GM12878 (cell line): ENCODE measurements around the gene JMJD7. TPM values are rescaled to one million over a fixed set of nuclear protein-coding genes. Genes with fewer than 3 reads are reported as not detected.

Source experiments
- BACH1 ChIP-seq: fragments of 450-650 bp; IDR thresholded peaks from 2 replicates; pipeline ENCODE4 v1.6.1; 2017; ENCODE audit warnings: mild to moderate bottlenecking, borderline replicate concordance
- BMI1 ChIP-seq: fragments of 450-650 bp; IDR thresholded peaks from 2 replicates; pipeline ENCODE4 v1.6.1; 2016; ENCODE audit warnings: mild to moderate bottlenecking, moderate library complexity, borderline replicate concordance
- ETV6 ChIP-seq, 2 experiments: fragments of 450-650 bp in 1 of 2; IDR thresholded peaks in 1 of 2; conservative IDR thresholded peaks in 1 of 2; 2 replicates each; pipeline ENCODE4 v1.6.1; 2014; ENCODE audit warnings: antibody characterized with exemption in 1 of 2, borderline replicate concordance in 1 of 2, low read depth in 1 of 2, mild to moderate bottlenecking in 1 of 2, moderate library complexity in 1 of 2
- KLF5 ChIP-seq: fragments of 450-650 bp; IDR thresholded peaks from 2 replicates; pipeline ENCODE4 v1.6.1; 2014; ENCODE audit warnings: mild to moderate bottlenecking; ENCODE audit not compliant: partially characterized antibody
- MAX ChIP-seq: IDR thresholded peaks from 2 replicates; pipeline ENCODE4 v1.6.1; 2012; ENCODE audit warnings: low read depth, low read length, improper control_type of control experiment
- SIX5 ChIP-seq: IDR thresholded peaks from 2 replicates; pipeline ENCODE4 v1.6.1; 2011; ENCODE audit warnings: mild to moderate bottlenecking, low read depth, low read length, moderate library complexity; ENCODE audit not compliant: severe bottlenecking
- SMARCA5 ChIP-seq: fragments of 450-650 bp; IDR thresholded peaks from 2 replicates; pipeline ENCODE4 v1.6.1; 2017; ENCODE audit warnings: mild to moderate bottlenecking
- STAT3 ChIP-seq: IDR thresholded peaks from 2 replicates; pipeline ENCODE4 v1.6.1; 2011; ENCODE audit warnings: low read depth, low read length, improper control_type of control experiment
- TAF1 ChIP-seq: IDR thresholded peaks from 2 replicates; pipeline ENCODE4 v1.6.1; 2011; ENCODE audit warnings: mild to moderate bottlenecking, low read depth, low read length, borderline replicate concordance
- polyA plus RNA-seq, 11 experiments: library from polyadenylated mRNA; depleted of rRNA in 4 of 11; unstranded in 6 of 11; stranded (reverse) in 5 of 11; fragments of >200 nt; fragmentation: Nextera tagmentation in 4 of 11; fragmentation: Illumina TruSeq in 1 of 11; extraction: Ambion mirVana in 4 of 11; extraction: Trizol in 1 of 11; gene quantifications; 1 replicate in 1 of 11; 2 replicates in 10 of 11; pipeline versions ENCODE4 v1.2.1 to v1.2.3, GENCODE V29; 2011 to 2016; ENCODE audit warnings: inconsistent platforms in 2 of 11, missing spikeins in 2 of 11, low read depth in 1 of 11
- total RNA-seq, 4 experiments: library from RNA; depleted of rRNA in 3 of 4; stranded (reverse); fragments of >200 nt in 3 of 4; fragmentation: Illumina TruSeq in 1 of 4; extraction: Trizol in 1 of 4; gene quantifications; 2 replicates each; pipeline versions ENCODE4 v1.2.1 to v1.2.3, GENCODE V29; 2013 to 2021
- TF ChIP-seq, protein P1 (sequence below): fragments of 450-650 bp; IDR thresholded peaks from 2 replicates; pipeline ENCODE4 v1.6.1; 2018; ENCODE audit warnings: mild to moderate bottlenecking, low read depth, moderate library complexity; ENCODE audit not compliant: partially characterized antibody
- TF ChIP-seq, protein P2 (sequence below): fragments of 450-650 bp; formaldehyde crosslinking; IDR thresholded peaks from 2 replicates; pipeline ENCODE4 v1.4.0; 2020; ENCODE audit warnings: mild to moderate bottlenecking, moderate library complexity
- TF ChIP-seq, protein P3 (sequence below): fragments of 450-650 bp; IDR thresholded peaks from 2 replicates; pipeline ENCODE4 v1.6.1; 2017; ENCODE audit warnings: mild to moderate bottlenecking, low read depth, inconsistent platforms; ENCODE audit not compliant: poor library complexity, severe bottlenecking
- TF ChIP-seq, protein P4 (sequence below): fragments of 450-650 bp; IDR thresholded peaks from 2 replicates; pipeline ENCODE4 v1.6.1; 2017; ENCODE audit warnings: low read depth, mild to moderate bottlenecking, moderate library complexity
- TF ChIP-seq, protein P5 (sequence below): fragments of 150-350 bp; IDR thresholded peaks from 2 replicates; pipeline ENCODE4 v1.6.1; 2014; ENCODE audit warnings: mild to moderate bottlenecking, low read depth, low read length

Gene JMJD7
- total and polyA plus RNA-seq, 10 of the 15 experiments (the other 5 are each of a cell fraction or from before 2014, with no cell fraction given): 0.79 to 12.2 (median 6.5) TPM

- TF ChIP-seq, protein P1, sequence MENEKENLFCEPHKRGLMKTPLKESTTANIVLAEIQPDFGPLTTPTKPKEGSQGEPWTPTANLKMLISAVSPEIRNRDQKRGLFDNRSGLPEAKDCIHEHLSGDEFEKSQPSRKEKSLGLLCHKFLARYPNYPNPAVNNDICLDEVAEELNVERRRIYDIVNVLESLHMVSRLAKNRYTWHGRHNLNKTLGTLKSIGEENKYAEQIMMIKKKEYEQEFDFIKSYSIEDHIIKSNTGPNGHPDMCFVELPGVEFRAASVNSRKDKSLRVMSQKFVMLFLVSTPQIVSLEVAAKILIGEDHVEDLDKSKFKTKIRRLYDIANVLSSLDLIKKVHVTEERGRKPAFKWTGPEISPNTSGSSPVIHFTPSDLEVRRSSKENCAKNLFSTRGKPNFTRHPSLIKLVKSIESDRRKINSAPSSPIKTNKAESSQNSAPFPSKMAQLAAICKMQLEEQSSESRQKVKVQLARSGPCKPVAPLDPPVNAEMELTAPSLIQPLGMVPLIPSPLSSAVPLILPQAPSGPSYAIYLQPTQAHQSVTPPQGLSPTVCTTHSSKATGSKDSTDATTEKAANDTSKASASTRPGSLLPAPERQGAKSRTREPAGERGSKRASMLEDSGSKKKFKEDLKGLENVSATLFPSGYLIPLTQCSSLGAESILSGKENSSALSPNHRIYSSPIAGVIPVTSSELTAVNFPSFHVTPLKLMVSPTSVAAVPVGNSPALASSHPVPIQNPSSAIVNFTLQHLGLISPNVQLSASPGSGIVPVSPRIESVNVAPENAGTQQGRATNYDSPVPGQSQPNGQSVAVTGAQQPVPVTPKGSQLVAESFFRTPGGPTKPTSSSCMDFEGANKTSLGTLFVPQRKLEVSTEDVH: no peak
- TF ChIP-seq, protein P2, sequence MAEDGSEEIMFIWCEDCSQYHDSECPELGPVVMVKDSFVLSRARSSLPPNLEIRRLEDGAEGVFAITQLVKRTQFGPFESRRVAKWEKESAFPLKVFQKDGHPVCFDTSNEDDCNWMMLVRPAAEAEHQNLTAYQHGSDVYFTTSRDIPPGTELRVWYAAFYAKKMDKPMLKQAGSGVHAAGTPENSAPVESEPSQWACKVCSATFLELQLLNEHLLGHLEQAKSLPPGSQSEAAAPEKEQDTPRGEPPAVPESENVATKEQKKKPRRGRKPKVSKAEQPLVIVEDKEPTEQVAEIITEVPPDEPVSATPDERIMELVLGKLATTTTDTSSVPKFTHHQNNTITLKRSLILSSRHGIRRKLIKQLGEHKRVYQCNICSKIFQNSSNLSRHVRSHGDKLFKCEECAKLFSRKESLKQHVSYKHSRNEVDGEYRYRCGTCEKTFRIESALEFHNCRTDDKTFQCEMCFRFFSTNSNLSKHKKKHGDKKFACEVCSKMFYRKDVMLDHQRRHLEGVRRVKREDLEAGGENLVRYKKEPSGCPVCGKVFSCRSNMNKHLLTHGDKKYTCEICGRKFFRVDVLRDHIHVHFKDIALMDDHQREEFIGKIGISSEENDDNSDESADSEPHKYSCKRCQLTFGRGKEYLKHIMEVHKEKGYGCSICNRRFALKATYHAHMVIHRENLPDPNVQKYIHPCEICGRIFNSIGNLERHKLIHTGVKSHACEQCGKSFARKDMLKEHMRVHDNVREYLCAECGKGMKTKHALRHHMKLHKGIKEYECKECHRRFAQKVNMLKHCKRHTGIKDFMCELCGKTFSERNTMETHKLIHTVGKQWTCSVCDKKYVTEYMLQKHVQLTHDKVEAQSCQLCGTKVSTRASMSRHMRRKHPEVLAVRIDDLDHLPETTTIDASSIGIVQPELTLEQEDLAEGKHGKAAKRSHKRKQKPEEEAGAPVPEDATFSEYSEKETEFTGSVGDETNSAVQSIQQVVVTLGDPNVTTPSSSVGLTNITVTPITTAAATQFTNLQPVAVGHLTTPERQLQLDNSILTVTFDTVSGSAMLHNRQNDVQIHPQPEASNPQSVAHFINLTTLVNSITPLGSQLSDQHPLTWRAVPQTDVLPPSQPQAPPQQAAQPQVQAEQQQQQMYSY: no peak
- TF ChIP-seq BMI1 (no peak), STAT3 (no peak), ETV6 (conservative IDR thresholded peaks at IDR 0.05 in 1 of 2, IDR thresholded peaks at IDR 0.05 in 1 of 2; ENCODE audit: borderline replicate concordance in 1 of 2, low read depth in 1 of 2) (no peak), SIX5 (no peak), BACH1 (peak; percentile 80; the same call in 1 of the 2 replicates), SMARCA5 (no peak), KLF5 (no peak), TAF1 (no peak), MAX (no peak)
- TF ChIP-seq, protein P3, sequence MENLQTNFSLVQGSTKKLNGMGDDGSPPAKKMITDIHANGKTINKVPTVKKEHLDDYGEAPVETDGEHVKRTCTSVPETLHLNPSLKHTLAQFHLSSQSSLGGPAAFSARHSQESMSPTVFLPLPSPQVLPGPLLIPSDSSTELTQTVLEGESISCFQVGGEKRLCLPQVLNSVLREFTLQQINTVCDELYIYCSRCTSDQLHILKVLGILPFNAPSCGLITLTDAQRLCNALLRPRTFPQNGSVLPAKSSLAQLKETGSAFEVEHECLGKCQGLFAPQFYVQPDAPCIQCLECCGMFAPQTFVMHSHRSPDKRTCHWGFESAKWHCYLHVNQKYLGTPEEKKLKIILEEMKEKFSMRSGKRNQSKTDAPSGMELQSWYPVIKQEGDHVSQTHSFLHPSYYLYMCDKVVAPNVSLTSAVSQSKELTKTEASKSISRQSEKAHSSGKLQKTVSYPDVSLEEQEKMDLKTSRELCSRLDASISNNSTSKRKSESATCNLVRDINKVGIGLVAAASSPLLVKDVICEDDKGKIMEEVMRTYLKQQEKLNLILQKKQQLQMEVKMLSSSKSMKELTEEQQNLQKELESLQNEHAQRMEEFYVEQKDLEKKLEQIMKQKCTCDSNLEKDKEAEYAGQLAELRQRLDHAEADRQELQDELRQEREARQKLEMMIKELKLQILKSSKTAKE: no peak
- TF ChIP-seq, protein P4, sequence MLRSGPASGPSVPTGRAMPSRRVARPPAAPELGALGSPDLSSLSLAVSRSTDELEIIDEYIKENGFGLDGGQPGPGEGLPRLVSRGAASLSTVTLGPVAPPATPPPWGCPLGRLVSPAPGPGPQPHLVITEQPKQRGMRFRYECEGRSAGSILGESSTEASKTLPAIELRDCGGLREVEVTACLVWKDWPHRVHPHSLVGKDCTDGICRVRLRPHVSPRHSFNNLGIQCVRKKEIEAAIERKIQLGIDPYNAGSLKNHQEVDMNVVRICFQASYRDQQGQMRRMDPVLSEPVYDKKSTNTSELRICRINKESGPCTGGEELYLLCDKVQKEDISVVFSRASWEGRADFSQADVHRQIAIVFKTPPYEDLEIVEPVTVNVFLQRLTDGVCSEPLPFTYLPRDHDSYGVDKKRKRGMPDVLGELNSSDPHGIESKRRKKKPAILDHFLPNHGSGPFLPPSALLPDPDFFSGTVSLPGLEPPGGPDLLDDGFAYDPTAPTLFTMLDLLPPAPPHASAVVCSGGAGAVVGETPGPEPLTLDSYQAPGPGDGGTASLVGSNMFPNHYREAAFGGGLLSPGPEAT: 0 out of 2 replicates have a peak, but pooled peaks have one; percentile 37
- TF ChIP-seq, protein P5, sequence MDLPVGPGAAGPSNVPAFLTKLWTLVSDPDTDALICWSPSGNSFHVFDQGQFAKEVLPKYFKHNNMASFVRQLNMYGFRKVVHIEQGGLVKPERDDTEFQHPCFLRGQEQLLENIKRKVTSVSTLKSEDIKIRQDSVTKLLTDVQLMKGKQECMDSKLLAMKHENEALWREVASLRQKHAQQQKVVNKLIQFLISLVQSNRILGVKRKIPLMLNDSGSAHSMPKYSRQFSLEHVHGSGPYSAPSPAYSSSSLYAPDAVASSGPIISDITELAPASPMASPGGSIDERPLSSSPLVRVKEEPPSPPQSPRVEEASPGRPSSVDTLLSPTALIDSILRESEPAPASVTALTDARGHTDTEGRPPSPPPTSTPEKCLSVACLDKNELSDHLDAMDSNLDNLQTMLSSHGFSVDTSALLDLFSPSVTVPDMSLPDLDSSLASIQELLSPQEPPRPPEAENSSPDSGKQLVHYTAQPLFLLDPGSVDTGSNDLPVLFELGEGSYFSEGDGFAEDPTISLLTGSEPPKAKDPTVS: no peak
Observed at GRCh38 chr15:41827880-41828806, at the start of gene JMJD7 (continued).
